Neural progenitor cell (in vitro differentiated cells): Measurements from ENCODE around the gene ZCWPW2.

Experiments used
- EZH2 ChIP-seq: fragments of 200-600 bp; sonication (generic); IDR thresholded peaks from 2 replicates; pipeline ENCODE4 v1.6.1; 2017; ENCODE audit warnings: antibody characterized with exemption, mild to moderate bottlenecking, moderate library complexity
- EZH2phosphoT487 ChIP-seq: fragments of 200-600 bp; sonication (generic); IDR thresholded peaks from 2 replicates; pipeline ENCODE4 v1.6.1; 2017; ENCODE audit warnings: antibody characterized with exemption
- TF ChIP-seq, protein P1 (sequence below): fragments of 200-600 bp; sonication (generic); IDR thresholded peaks from 2 replicates; pipeline ENCODE4 v1.5.1; 2017; ENCODE audit warnings: antibody characterized with exemption, mild to moderate bottlenecking

DNA sequence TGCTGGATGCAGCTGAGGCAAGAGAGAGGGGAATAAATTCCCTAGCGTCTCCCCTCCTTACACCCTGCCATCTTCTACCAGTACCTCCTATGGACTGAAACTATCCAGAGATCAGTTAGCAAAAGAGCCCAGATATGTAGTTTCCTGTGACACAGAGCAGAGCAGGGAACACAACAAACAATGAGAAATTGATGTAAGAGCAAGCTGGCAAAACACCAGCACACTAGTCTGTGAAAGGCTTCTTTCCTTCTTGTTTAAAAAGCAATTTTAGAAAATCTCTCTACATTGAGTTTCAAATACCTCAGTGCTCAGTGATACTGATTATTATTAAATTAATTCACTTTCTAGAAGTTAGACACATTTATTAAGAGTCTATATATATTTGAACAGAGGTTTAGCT lies 215.7 kb downstream of the ZCWPW2 start:
- TF ChIP-seq, protein P1, sequence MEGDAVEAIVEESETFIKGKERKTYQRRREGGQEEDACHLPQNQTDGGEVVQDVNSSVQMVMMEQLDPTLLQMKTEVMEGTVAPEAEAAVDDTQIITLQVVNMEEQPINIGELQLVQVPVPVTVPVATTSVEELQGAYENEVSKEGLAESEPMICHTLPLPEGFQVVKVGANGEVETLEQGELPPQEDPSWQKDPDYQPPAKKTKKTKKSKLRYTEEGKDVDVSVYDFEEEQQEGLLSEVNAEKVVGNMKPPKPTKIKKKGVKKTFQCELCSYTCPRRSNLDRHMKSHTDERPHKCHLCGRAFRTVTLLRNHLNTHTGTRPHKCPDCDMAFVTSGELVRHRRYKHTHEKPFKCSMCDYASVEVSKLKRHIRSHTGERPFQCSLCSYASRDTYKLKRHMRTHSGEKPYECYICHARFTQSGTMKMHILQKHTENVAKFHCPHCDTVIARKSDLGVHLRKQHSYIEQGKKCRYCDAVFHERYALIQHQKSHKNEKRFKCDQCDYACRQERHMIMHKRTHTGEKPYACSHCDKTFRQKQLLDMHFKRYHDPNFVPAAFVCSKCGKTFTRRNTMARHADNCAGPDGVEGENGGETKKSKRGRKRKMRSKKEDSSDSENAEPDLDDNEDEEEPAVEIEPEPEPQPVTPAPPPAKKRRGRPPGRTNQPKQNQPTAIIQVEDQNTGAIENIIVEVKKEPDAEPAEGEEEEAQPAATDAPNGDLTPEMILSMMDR, result no peak
- TF ChIP-seq EZH2, result no peak
- TF ChIP-seq EZH2phosphoT487, result no peak
